Neural progenitor cell (in vitro differentiated cells): Measurements from ENCODE around the gene NPRL2.

Experiments used
- CTCF ChIP-seq: fragments of 200-600 bp; sonication (generic); IDR thresholded peaks from 2 replicates; pipeline ENCODE4 v1.5.1; 2017; ENCODE audit warnings: antibody characterized with exemption, mild to moderate bottlenecking
- EZH2 ChIP-seq: fragments of 200-600 bp; sonication (generic); IDR thresholded peaks from 2 replicates; pipeline ENCODE4 v1.6.1; 2017; ENCODE audit warnings: antibody characterized with exemption, mild to moderate bottlenecking, moderate library complexity
- EZH2phosphoT487 ChIP-seq: fragments of 200-600 bp; sonication (generic); IDR thresholded peaks from 2 replicates; pipeline ENCODE4 v1.6.1; 2017; ENCODE audit warnings: antibody characterized with exemption

- TF ChIP-seq CTCF (no peak), EZH2 (no peak), EZH2phosphoT487 (no peak)
These were observed 38.3 kb upstream of the NPRL2 start for GRCh38 chr3:50388720-50389413.
